ENCODE measurements around the gene MEIS1. TPM values are rescaled to one million over a fixed set of nuclear protein-coding genes. Genes with fewer than 3 reads are reported as not detected.

The MEIS1 gene
- total RNA-seq, 1 experiment from 2014 or later = 6.4 TPM

DNA sequence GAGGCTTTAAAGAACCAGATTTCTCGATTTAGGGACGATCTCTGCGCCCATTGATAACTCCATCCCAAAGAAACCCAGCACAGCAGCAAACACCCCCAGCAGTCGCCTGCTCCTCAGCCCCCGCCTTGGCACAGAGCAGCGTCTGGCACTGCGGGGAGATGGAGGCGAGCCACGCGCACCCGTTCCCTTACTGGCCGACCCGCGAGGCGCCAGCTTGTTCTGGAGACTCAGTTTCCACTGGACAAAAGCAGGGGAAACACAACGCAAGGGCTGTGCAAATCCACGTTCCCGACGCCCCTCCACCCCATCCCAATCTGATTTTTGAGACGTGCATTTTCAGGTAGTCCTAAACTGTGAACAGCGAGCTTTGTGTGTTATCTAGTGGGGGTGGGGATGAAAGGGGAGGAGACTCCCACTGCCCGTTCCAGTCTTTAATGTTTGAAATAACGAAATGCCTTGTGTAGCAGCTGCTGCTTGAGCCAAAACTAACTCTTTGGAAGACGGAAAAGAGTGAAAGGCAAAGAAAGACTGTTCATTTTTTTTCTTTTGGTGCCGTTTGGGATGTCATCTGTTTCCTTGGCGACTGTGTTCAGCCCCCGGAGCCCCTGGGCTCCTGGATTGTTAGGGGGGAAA, 143.2 kb downstream of the MEIS1 start:
- in situ Hi-C loops (cut with HindIII; ENCODE audit: low pct_unique_long_range_greater_than_20kb, low sequenced_read_pairs) = no loop called here
- DNase-seq (ENCODE audit: low read depth, low spot score) = no peak

- in situ Hi-C loops (cut with HindIII; ENCODE audit: low pct_unique_long_range_greater_than_20kb, low sequenced_read_pairs) = no loop called here
- DNase-seq (ENCODE audit: low read depth, low spot score) = no peak
Observed at GRCh38 chr2:66578687-66579106, 143.8 kb downstream of the MEIS1 start.

DNA sequence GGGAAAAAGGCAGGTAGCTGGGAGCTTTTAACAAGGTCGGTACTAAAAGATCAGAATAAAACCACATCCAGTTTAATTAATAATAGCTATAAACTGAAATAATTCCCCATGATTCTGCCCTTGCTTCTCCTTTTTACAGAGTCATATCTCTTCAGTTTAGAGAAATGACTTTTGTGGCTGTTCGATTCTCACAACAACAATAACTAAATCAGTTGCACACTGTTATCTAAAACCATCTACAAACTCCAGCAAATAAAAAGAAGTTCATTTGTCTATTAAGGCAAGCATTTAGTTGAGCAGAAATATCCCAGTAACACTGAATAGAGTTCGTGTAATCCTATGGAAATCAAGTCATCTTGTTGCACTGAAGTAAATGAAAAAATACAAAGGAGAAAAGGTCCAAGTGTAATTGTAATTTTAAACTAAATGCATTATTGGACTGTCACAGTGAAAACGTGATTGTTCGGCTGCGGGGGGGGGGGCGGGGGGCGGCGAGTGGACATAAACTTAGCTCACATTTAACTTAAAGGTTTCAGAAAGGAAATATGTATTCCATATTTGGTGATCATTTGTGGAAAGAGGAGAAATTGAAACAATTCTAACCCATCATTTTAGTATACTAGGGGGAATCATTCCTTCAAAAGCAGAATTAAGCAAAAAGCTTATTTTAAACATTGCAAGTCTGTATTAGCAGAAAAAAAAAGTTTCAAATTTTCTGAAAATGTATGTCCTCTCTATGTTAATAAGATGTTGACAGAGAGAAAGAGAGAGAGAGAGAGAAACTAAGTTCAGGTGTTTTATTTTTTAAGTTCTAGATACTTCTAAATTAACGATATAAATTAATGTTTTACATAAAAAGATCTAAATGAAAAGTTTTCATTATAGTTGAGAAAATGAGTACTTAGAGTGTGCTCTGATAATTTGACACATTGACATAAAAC, 144.5 kb downstream of the MEIS1 start:
- DNase-seq (ENCODE audit: low read depth, low spot score) = no peak
- in situ Hi-C loops (cut with HindIII; ENCODE audit: low pct_unique_long_range_greater_than_20kb, low sequenced_read_pairs) = no loop called here

GRCh38 chr2:66580166-66581049, 145.5 kb downstream of the MEIS1 start:
- in situ Hi-C loops (cut with HindIII; ENCODE audit: low pct_unique_long_range_greater_than_20kb, low sequenced_read_pairs) = no loop called here
- no peak for DNase-seq (ENCODE audit: low read depth, low spot score)

DNA sequence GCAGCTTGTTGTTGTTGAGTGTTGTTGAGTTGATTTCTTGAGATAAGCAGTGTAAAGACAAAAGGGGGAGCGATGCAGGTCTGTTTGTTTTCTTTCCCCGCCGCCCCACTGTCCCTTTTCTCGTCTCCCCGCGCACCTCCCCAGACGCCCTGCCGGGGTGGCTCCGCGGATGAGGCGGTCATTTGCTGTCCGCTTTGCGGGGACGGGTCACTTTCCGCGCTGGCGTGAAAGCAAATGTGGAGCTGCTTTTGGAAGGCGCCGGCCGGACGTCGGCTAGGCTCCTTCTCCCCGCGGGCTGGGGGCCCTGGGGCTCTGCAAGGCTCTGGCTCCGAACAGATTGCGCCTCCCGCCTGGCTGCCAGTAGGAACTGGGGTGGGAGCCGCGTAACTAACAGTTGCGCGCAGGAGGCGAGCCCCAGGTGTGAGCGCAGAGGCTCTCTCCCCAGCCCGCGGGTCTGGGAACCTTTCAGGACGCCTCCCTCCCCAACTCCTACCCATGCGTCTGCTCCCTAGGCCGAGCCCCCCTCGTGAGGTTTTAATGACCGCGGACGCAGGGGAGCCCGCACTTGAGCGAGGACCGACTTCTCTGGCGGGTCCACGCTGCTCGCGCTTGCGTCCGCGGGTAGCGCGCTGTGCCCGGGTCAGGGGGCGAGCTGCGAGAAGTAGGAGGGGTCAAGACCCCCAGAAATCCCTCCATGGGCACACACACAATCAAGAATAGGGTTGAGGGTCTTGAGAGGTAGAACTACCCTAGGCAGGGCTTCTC, 146.6 kb downstream of the MEIS1 start:
- in situ Hi-C loops (cut with HindIII; ENCODE audit: low pct_unique_long_range_greater_than_20kb, low sequenced_read_pairs) = no loop called here
- DNase-seq (ENCODE audit: low read depth, low spot score) = no peak

DNA sequence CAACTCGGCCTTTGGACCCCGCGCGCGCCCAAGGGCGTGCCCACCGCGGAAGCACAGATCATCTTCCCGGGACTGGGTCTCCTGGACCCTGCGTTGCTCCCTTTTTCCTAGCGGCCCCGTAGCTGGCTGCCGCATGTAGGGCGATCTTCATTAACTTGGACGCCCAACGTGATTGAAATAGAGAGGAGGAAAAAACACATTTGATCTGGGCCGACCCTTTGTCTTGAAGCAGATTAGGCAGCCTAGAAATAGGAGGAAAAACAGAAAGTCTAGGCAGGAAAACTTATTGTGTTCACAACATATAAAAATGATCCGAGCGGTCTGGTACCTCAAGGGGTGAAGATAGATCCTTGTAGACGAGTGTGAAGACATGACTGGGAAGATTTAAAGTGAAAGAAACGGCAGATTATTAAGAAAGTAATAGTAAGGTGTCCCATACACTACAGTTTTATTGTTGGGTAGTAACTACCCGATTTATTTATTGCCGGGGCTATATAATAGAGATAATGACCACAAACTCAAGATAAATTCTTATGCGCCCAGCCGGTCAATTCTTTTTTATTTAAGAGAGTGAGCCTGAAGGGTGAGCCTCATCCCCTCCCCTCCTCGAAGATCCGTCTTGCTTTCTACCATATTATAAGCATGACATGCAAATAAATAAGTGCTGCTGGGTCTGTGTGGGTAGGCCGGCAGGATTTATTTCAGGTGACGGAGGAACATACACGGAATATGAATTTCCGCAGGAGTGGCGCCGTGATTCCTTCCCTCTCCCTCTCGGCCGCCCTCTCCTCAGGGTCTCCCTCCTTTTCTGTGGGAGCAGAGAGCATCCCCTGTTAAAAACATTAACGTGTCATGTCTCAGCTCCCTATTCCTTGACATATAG, 147.4 kb downstream of the MEIS1 start:
- in situ Hi-C loops (cut with HindIII; ENCODE audit: low pct_unique_long_range_greater_than_20kb, low sequenced_read_pairs) = no loop called here
- DNase-seq (ENCODE audit: low read depth, low spot score) = no peak

DNA sequence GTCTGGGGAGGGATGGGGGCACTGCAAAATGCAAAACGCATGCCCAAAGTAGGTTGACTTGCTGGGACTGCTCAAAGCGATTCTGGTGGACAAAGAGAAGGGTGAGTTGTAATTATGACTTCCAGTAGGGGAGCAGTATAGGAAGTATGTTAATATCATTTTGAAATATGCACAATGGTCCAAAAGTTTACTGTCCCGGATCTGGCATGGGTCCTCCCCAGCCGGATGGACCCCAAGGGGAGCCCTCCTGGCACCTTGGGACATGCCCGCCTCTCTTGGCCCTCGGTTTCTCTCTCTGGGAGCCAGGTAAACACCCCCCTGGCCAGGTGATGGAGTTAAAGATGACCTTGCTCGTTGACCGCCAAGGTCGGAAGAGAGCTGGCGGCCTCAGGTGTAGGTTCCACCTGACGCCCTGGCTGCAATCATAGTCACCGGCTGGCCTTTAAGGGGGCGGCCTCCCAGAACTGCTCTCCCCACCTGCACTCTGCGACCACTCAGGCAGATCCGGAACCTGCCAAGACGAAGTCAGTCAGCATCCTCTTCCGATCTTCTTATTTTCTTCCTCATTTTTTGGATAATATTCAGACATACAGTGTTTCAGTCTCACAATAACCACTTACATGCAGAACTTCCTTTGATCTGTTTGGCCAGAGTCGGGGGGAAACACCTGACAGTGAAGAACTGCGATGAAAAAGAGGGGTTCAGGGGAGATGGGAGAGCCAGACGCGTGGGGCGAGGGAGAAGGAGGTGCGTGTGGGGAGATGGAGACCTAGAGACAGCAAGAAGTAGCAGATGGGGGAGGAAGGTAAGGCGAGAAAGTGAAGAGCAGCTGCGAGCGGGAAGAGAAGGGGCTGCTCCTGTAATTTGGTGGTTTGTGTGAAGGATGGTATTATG, 148.3 kb downstream of the MEIS1 start:
- DNase-seq (ENCODE audit: low read depth, low spot score) = no peak
- in situ Hi-C loops (cut with HindIII; ENCODE audit: low pct_unique_long_range_greater_than_20kb, low sequenced_read_pairs) = no loop called here

GRCh38 chr2:66583881-66584280, 149.0 kb downstream of the MEIS1 start:
- in situ Hi-C loops (cut with HindIII; ENCODE audit: low pct_unique_long_range_greater_than_20kb, low sequenced_read_pairs) = no loop called here
- no peak for DNase-seq (ENCODE audit: low read depth, low spot score)

DNA sequence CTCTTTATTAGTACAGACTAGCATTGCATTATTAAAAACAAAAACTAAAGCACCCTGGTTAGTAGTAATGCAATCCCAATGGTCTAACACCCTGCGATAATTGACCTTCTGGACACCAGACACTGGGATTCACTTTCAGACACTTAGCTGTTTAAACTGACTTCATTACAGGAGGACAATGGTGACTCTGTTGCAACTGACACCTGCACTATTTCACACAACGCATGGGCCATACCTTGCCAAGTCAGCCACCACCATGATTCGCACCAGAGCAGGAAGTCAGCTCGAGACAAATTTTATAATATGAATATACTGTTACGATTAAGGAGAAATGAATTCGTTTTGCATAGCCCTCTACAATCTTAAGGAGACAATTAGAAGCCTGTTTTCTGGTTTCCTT, 150.7 kb downstream of the MEIS1 start:
- no peak for DNase-seq (ENCODE audit: low read depth, low spot score)
- in situ Hi-C loops (cut with HindIII; ENCODE audit: low pct_unique_long_range_greater_than_20kb, low sequenced_read_pairs) = no loop called here

DNA sequence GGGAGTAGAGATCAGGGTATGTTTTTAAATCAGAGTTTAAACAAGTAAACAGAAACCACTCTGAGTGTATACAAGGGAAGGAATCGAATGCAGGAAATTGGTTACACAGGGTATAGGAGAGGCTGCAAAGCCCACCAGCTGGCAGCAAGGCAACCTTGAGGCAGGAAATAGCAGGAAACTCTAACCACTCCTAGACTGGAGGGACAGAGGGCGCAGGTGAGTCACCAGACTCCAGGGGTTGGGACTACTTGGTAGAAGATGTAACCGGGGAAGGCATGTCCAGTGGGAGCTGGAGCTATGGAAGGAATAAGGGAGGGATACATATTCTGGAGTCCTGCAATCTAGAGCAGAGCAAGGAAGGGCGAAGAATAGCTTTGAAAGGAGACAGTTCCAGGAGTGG, 152.3 kb downstream of the MEIS1 start:
- DNase-seq (ENCODE audit: low read depth, low spot score) = peak; percentile 70
- in situ Hi-C loops (cut with HindIII; ENCODE audit: low pct_unique_long_range_greater_than_20kb, low sequenced_read_pairs) = no loop called here

DNA sequence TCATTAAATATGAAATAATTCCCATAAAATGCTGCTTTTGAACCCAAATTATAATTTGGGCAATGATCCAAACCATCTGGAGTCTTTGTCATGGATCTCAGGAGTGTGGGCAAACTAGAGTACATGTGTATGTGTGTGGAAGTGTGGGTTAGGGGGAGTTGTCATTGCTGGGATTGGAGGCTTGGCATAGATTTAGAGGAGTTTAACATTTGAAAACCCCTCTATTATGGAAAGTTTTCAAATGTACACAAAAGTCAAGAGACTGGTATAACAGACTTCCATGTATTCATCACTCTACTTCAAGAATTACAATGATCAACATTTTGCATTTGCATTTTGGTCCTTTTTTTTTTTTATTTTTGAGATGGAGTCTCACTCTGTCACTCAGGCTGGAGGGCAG, 159.1 kb downstream of the MEIS1 start:
- no peak for DNase-seq (ENCODE audit: low read depth, low spot score)
- in situ Hi-C loops (cut with HindIII; ENCODE audit: low pct_unique_long_range_greater_than_20kb, low sequenced_read_pairs) = no loop called here

- DNase-seq (ENCODE audit: low read depth, low spot score) = no peak
- in situ Hi-C loops (cut with HindIII; ENCODE audit: low pct_unique_long_range_greater_than_20kb, low sequenced_read_pairs) = no loop called here
Observed at GRCh38 chr2:66595556-66595955, 160.6 kb downstream of the MEIS1 start.

DNA sequence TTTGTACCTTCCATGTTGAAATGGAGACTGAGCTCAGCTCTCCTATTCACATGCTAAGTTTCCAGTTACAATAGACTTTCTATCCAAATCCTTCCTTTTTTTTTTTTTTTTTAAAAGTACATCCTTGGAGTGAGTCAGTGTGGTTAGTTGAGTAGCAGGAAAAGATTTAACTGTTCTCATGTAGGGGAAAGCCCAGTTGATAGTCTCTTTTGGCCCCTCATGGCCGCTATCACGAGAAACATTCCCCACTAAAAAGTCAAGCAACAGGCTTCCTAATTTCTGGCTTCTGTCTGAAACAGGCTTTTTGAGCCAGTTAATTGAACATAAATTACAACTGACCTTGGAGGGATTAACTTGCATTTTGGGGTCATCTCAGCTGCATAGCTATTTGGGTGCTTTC, 161.3 kb downstream of the MEIS1 start:
- in situ Hi-C loops (cut with HindIII; ENCODE audit: low pct_unique_long_range_greater_than_20kb, low sequenced_read_pairs) = no loop called here
- no peak for DNase-seq (ENCODE audit: low read depth, low spot score)

DNA sequence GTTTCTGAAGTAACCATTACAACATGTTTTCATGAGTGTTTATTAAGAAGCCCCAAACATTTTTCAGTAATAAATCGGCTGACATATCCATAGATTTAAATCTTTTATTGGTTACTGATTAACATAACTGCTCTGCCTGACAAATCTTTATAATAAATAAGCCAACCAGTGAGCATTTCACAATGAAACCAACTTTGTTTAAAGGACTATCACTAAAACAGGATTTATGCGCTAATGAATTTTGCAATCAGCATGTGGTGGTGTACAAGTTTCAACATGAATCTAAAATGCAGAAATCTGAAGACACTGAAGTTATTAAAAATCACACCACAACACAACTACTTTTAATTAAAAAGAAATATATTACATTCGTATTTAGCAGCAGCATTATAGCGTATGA, 166.7 kb downstream of the MEIS1 start:
- DNase-seq (ENCODE audit: low read depth, low spot score) = no peak
- in situ Hi-C loops (cut with HindIII; ENCODE audit: low pct_unique_long_range_greater_than_20kb, low sequenced_read_pairs) = no loop called here

GRCh38 chr2:66602341-66602740, 167.4 kb downstream of the MEIS1 start:
- in situ Hi-C loops (cut with HindIII; ENCODE audit: low pct_unique_long_range_greater_than_20kb, low sequenced_read_pairs) = no loop called here
- no peak for DNase-seq (ENCODE audit: low read depth, low spot score)

GRCh38 chr2:66604326-66604725, 169.4 kb downstream of the MEIS1 start:
- in situ Hi-C loops (cut with HindIII; ENCODE audit: low pct_unique_long_range_greater_than_20kb, low sequenced_read_pairs) = no loop called here
- DNase-seq (ENCODE audit: low read depth, low spot score) = no peak

Data from SK-MEL-5 (cell line).